ENCODE measurements around the gene NFATC4. TPM values are rescaled to one million over a fixed set of nuclear protein-coding genes. Genes with fewer than 3 reads are reported as not detected.
A peak's percentile ranks its signal among the peaks of the same experiment; 100 is the strongest.

The NFATC4 gene
- total and polyA plus RNA-seq, 2 of the 4 experiments (the other 2 are of a cell fraction), result 15.6 to 35.8 TPM

GRCh38 chr14:24414732-24415420 lies 46.9 kb downstream of the NFATC4 start:
- ATAC-seq (ENCODE audit: low read depth), result no peak

More at GRCh38 chr14:24414732-24415420, 46.9 kb downstream of the NFATC4 start:
- H3K4me1 ChIP-seq (ENCODE audit: control insufficient read depth, insufficient read depth, low read length), result no peaks in the 10 kb centered on the region
- H3K56ac ChIP-seq (ENCODE audit: extremely low read depth, insufficient read depth, low read length), result no peak overlapping the region
- TF ChIP-seq RAD21 (IDR thresholded peaks at IDR 0.05; ENCODE audit: low read length), result no peak
- no peak for TF ChIP-seq POLR2A (IDR thresholded peaks at IDR 0.05; ENCODE audit: low read depth, low read length)
- TF ChIP-seq MAFK (IDR thresholded peaks at IDR 0.05; ENCODE audit: low read depth, low read length), result no peak
- TF ChIP-seq CTCF (conservative IDR thresholded peaks at IDR 0.05; ENCODE audit: low read depth, low read length), result no peak
- TF ChIP-seq NFE2L2 (IDR thresholded peaks at IDR 0.05; ENCODE audit: low read depth, low read length), result no peak
- no peak for TF ChIP-seq CHD1 (IDR thresholded peaks at IDR 0.05; ENCODE audit: low read depth, low read length)
- no peak for TF ChIP-seq RCOR1 (IDR thresholded peaks at IDR 0.05; ENCODE audit: insufficient replicate concordance, low read length)
- TF ChIP-seq RFX5 (IDR thresholded peaks at IDR 0.05; ENCODE audit: low read depth, low read length), result no peak
- no peak for TF ChIP-seq FOS (IDR thresholded peaks at IDR 0.05; ENCODE audit: low read depth, low read length)
- H3K23ac ChIP-seq (ENCODE audit: low read depth, low read length), result no peak overlapping the region
- peaks cover 6% of the 10 kb centered on the region; the same call in 1 of the 2 replicates for H3K9me1 ChIP-seq (ENCODE audit: insufficient read depth, low read length)
- dilution Hi-C loops (cut with HindIII; ENCODE audit: low sequenced_read_pairs, unreplicated experiment), result no loop called here
- H3K4ac ChIP-seq (ENCODE audit: low read depth, low read length), result no peak overlapping the region
- H2BK15ac ChIP-seq (ENCODE audit: low read depth, low read length), result no peak overlapping the region
- H3K9me3 ChIP-seq (ENCODE audit: control insufficient read depth, insufficient read depth, low read length), result no peaks in the 10 kb centered on the region
- no peak overlapping the region for H2BK20ac ChIP-seq (ENCODE audit: low read depth, low read length)
- 93% methylated on average over 8 of the region's 15 CpGs; no CpG with 5 or more reads in 1 of the 2 experiments for WGBS, 2 experiments (ENCODE audit: extremely low coverage in 2 of 2, insufficient read length in 1 of 2)
- no peak for DNase-seq
- no TSS peak for BruUV-seq (replicated peaks)
- in situ Hi-C loops (cut with MboI; ENCODE audit: low sequenced_read_pairs), result no loop called here
- H2AFZ ChIP-seq (replicated peaks; ENCODE audit: low read length, poor library complexity), result peak overlapping the region; percentile 43
- H3K27ac ChIP-seq (ENCODE audit: insufficient read depth, low read length), result no peak overlapping the region
- ChIA-PET POLR2A (ENCODE audit: unreplicated experiment) (no interaction called here), CTCF (no interaction called here)
- no peak overlapping the region for H4K91ac ChIP-seq (ENCODE audit: insufficient read depth, low read depth, low read length)
- H3K79me1 ChIP-seq (ENCODE audit: low read depth in 1 of 2, low read length in 2 of 2), result no peaks in the 10 kb centered on the region; a peak in 1 of 4 replicates
- intact Hi-C loops (cut with micrococcal nuclease), result no loop called here
- 0 out of 2 replicates have a peak, but pooled peaks cover 3% of the 10 kb centered on the region for H4K20me1 ChIP-seq (ENCODE audit: insufficient read depth, low read length)
- H4K5ac ChIP-seq (ENCODE audit: low read depth, low read length), result no peak overlapping the region
- H2BK120ac ChIP-seq (ENCODE audit: low read depth, low read length), result no peak overlapping the region
- peaks cover 27% of the 10 kb centered on the region; the same call in 1 of the 2 replicates for H3K36me3 ChIP-seq (ENCODE audit: control insufficient read depth, insufficient read depth, low read length)
- H2AK9ac ChIP-seq (replicated peaks; ENCODE audit: low read depth, low read length, poor library complexity), result no peak overlapping the region
- no peak overlapping the region for H2AK5ac ChIP-seq (ENCODE audit: low read depth, low read length)
- no peak overlapping the region for H3K18ac ChIP-seq (ENCODE audit: low read depth, low read length)
- no peak overlapping the region for H4K8ac ChIP-seq (ENCODE audit: low read depth in 2 of 2, low read length in 2 of 2)
- H2BK5ac ChIP-seq (ENCODE audit: low read depth, low read length, poor library complexity, severe bottlenecking), result no peak overlapping the region
- H3K9ac ChIP-seq (ENCODE audit: low read depth, low read length), result no peak overlapping the region
- no peak overlapping the region for H3K4me2 ChIP-seq (ENCODE audit: low read depth, low read length)
- no peak overlapping the region for H3K14ac ChIP-seq (replicated peaks; ENCODE audit: low read depth, low read length)
- no peak overlapping the region for H3K4me3 ChIP-seq (ENCODE audit: insufficient read depth, low read depth, low read length)
- peaks cover 12% of the 10 kb centered on the region for H3K27me3 ChIP-seq (ENCODE audit: control insufficient read depth, insufficient read depth, low read length)

Measured in IMR-90 (cell line).